Testis (tissue), 3 donors: Measurements from ENCODE around the gene FOSL1. TPM values are rescaled to one million over a fixed set of nuclear protein-coding genes. Genes with fewer than 3 reads are reported as not detected.

Source experiments
- DNase-seq: peaks from one replicate; pipeline ENCODE4 v3.0.0-alpha.2; 2019
- H3K27ac ChIP-seq, 2 donors: fragments of 200-600 bp; sonication (generic); one replicate each; pipeline ENCODE4 v1.5.1; 2019
- H3K27me3 ChIP-seq: fragments of 200-600 bp; sonication (generic); one replicate; pipeline ENCODE4 v1.5.1; 2019
- H3K36me3 ChIP-seq: fragments of 200-600 bp; sonication (generic); one replicate; pipeline ENCODE4 v1.5.1; 2017; ENCODE audit warnings: low read depth; ENCODE audit errors: missing control alignments
- H3K4me1 ChIP-seq: fragments of 200-600 bp; sonication (generic); one replicate; pipeline ENCODE4 v1.5.1; 2019
- H3K4me3 ChIP-seq, 2 donors: fragments of 200-600 bp; sonication (generic); one replicate each; pipeline ENCODE4 v1.5.1; 2017 to 2019
- H3K9me3 ChIP-seq: fragments of 200-600 bp; sonication (generic); one replicate; pipeline ENCODE4 v1.5.1; 2017
- POLR2A ChIP-seq: fragments of 450-650 bp; IDR thresholded peaks from one replicate; pipeline ENCODE4 v1.6.1; 2017; ENCODE audit warnings: antibody characterized with exemption, mild to moderate bottlenecking, moderate library complexity
- WGBS, 2 donors: methylation state at CpG; one replicate each; pipeline ENCODE4 v1.1.5; 2018; 5-methylcytosine and 5-hydroxymethylcytosine counted together
- intact Hi-C: fragments of 100-400 bp; cut with DNase I; formaldehyde crosslinking; loops from one replicate; pipeline ENCODE4 v1.15.1; 2023; ENCODE audit warnings: low total_unique reads
- polyA plus RNA-seq: library from polyadenylated mRNA; stranded (reverse); fragments of 350-450 nt; fragmentation: Illumina TruSeq; extraction: RNeasy Lipid Tissue Mini Kit (QIAGEN cat#74804); gene quantifications from one replicate; pipeline ENCODE4 v1.2.3, GENCODE V29; 2014; ENCODE audit warnings: low read depth, low replicate concordance; ENCODE audit not compliant: insufficient read depth
- total RNA-seq, 2 donors: library from RNA; depleted of rRNA; stranded (reverse); fragments of >200 nt; gene quantifications; one replicate each; pipeline ENCODE4 v1.2.3, GENCODE V29; 2016
- TF ChIP-seq, protein P1 (sequence below), 3 experiments: fragments of 450-650 bp in 2 of 3; fragments of 200-600 bp in 1 of 3; sonication (generic) in 1 of 3; IDR thresholded peaks; one replicate each; pipeline ENCODE4 v1.5.1; 2016 to 2019; ENCODE audit warnings: antibody characterized with exemption in 3 of 3, mild to moderate bottlenecking in 2 of 3, moderate library complexity in 1 of 3

Gene FOSL1
- total and polyA plus RNA-seq, 3 donors from 2014 or later = 1.7 to 2.0 (median 1.7) TPM

- WGBS, 2 donors = 69 to 78% methylated on average over 7 of the region's 7 CpGs
- no peaks in the 10 kb centered on the region for H3K9me3 ChIP-seq
- intact Hi-C loops = no loop called here
- no peak for TF ChIP-seq POLR2A
- TF ChIP-seq, protein P1, sequence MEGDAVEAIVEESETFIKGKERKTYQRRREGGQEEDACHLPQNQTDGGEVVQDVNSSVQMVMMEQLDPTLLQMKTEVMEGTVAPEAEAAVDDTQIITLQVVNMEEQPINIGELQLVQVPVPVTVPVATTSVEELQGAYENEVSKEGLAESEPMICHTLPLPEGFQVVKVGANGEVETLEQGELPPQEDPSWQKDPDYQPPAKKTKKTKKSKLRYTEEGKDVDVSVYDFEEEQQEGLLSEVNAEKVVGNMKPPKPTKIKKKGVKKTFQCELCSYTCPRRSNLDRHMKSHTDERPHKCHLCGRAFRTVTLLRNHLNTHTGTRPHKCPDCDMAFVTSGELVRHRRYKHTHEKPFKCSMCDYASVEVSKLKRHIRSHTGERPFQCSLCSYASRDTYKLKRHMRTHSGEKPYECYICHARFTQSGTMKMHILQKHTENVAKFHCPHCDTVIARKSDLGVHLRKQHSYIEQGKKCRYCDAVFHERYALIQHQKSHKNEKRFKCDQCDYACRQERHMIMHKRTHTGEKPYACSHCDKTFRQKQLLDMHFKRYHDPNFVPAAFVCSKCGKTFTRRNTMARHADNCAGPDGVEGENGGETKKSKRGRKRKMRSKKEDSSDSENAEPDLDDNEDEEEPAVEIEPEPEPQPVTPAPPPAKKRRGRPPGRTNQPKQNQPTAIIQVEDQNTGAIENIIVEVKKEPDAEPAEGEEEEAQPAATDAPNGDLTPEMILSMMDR (IDR thresholded peaks at IDR 0.05) = no peak
- no peaks in the 10 kb centered on the region for H3K36me3 ChIP-seq
- no peak overlapping the region for H3K4me3 ChIP-seq
- peaks cover 53% of the 10 kb centered on the region for H3K4me1 ChIP-seq
- DNase-seq = no peak
- no peaks in the 10 kb centered on the region for H3K27me3 ChIP-seq
- H3K27ac ChIP-seq = peak overlapping the region; percentile 6 to 97
These were observed 16.2 kb upstream of the FOSL1 start for GRCh38 chr11:65916391-65916790.

GRCh38 chr11:65915821-65916251 is 15.6 kb upstream of the FOSL1 start:
- intact Hi-C loops = no loop called here
- peak; percentile 60 for DNase-seq

DNA sequence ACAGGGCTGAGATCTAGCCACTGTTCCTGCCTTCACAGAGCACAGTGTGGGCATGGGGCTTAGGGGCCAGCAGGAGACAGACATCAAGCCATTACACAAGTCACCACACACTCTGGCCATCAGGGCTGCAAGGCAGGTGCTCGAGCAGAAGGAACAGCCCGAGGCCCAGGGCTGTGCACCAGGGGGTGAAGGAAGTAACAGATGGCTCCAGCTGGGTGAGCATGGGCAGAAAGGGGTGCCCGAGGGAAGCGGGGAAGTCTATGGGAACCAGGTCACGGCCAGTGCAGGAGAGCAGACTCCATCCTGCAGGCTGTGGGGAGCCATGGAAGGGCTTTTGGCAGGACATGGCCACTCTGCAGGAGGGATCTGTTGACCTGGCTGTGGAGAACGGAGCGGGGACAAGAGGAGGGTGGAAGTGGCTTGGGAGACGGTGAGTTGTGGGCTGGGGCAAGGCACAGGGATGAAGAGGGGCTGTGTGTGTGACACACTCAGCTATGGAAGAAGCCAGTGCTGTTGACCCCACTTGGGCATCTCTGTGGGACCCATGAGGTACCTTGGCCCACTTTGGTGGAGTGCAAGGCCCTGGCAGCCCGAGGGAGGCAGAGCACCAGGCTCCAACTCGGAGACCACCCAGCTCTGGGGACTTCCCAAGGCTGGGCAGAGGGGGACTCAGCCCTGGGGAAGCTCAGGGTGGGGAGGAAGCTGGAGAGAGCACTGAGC is 15.1 kb upstream of the FOSL1 start:
- no peak for DNase-seq
- Histone ChIP-seq H3K27ac (peak overlapping the region; percentile 6 to 97), H3K27me3 (no peaks in the 10 kb centered on the region), H3K4me1 (peaks cover 44% of the 10 kb centered on the region), H3K4me3 (no peak overlapping the region), H3K36me3 (no peaks in the 10 kb centered on the region), H3K9me3 (no peaks in the 10 kb centered on the region)
- intact Hi-C loops = no loop called here
- TF ChIP-seq, protein P1 (IDR thresholded peaks at IDR 0.05) = no peak
- TF ChIP-seq POLR2A = no peak
- WGBS, 2 donors = 50 to 69% methylated on average over 8 to 10 of the region's 10 CpGs

More at GRCh38 chr11:65915821-65916251, 15.6 kb upstream of the FOSL1 start:
- TF ChIP-seq, protein P1 (IDR thresholded peaks at IDR 0.05) = no peak
- TF ChIP-seq POLR2A = no peak
- H3K36me3 ChIP-seq = no peaks in the 10 kb centered on the region
- peaks cover 49% of the 10 kb centered on the region for H3K4me1 ChIP-seq
- no peak overlapping the region for H3K4me3 ChIP-seq
- H3K27ac ChIP-seq = peak overlapping the region; percentile 6 to 97
- 30 to 35% methylated on average over 12 to 13 of the region's 13 CpGs for WGBS, 2 donors
- H3K9me3 ChIP-seq = no peaks in the 10 kb centered on the region
- no peaks in the 10 kb centered on the region for H3K27me3 ChIP-seq

GRCh38 chr11:65912845-65913244 is 12.7 kb upstream of the FOSL1 start:
- peaks cover 39% of the 10 kb centered on the region for H3K4me1 ChIP-seq
- H3K4me3 ChIP-seq = no peak overlapping the region
- no peak for DNase-seq
- H3K36me3 ChIP-seq = no peaks in the 10 kb centered on the region
- intact Hi-C loops = no loop called here
- no peak overlapping the region for H3K27ac ChIP-seq
- no peaks in the 10 kb centered on the region for H3K9me3 ChIP-seq
- TF ChIP-seq POLR2A = no peak
- TF ChIP-seq, protein P1 (IDR thresholded peaks at IDR 0.05) = no peak
- H3K27me3 ChIP-seq = no peaks in the 10 kb centered on the region
- WGBS, 2 donors = 58 to 61% methylated on average over 4 of the region's 4 CpGs
